CD14-positive monocyte (primary cell): ENCODE results near the gene TTLL10. TPM values are rescaled to one million over a fixed set of nuclear protein-coding genes. Genes with fewer than 3 reads are reported as not detected.

Source experiments
- DNase-seq, 3 donors: peaks; one replicate each; pipeline ENCODE4 v3.0.0-alpha.2; 2011 to 2022
- H2AFZ ChIP-seq: 2 replicates; pipeline ENCODE4 v1.6.0; 2012; ENCODE audit warnings: mild to moderate bottlenecking, low read depth, low read length, inconsistent platforms; ENCODE audit not compliant: insufficient read depth, poor library complexity, severe bottlenecking
- H3K27ac ChIP-seq, 2 donors: 1 replicate in 1 of 2; 2 replicates in 1 of 2; pipeline ENCODE4 v1.5.1; 2012 to 2013; ENCODE audit warnings: low read length in 2 of 2, control low read depth in 1 of 2, inconsistent platforms in 1 of 2, low read depth in 1 of 2, mild to moderate bottlenecking in 1 of 2
- H3K27me3 ChIP-seq, 2 donors: one replicate each; pipeline versions ENCODE4 v1.6.0 to v1.6.1; 2011 to 2013; ENCODE audit warnings: low read length in 2 of 2; ENCODE audit not compliant: control insufficient read depth in 2 of 2, insufficient read depth in 2 of 2
- H3K36me3 ChIP-seq, 2 donors: replicated peaks in 1 of 2; 1 replicate in 1 of 2; 2 replicates in 1 of 2; pipeline versions ENCODE4 v1.5.1 to v1.6.1; 2012 to 2013; ENCODE audit warnings: low read length in 2 of 2, control low read depth in 1 of 2, inconsistent platforms in 1 of 2, mild to moderate bottlenecking in 1 of 2; ENCODE audit not compliant: insufficient read depth in 2 of 2, control insufficient read depth in 1 of 2
- H3K4me1 ChIP-seq, 2 donors: 1 replicate in 1 of 2; 2 replicates in 1 of 2; pipeline versions ENCODE4 v1.5.1 to v1.6.1; 2012 to 2013; ENCODE audit warnings: low read length in 2 of 2, control low read depth in 1 of 2, inconsistent platforms in 1 of 2, mild to moderate bottlenecking in 1 of 2, moderate library complexity in 1 of 2; ENCODE audit not compliant: insufficient read depth in 2 of 2, control insufficient read depth in 1 of 2
- H3K4me2 ChIP-seq: replicated peaks from 2 replicates; pipeline ENCODE3; 2012; ENCODE audit warnings: low read length, moderate library complexity, mild to moderate bottlenecking; ENCODE audit not compliant: poor library complexity, severe bottlenecking; ENCODE audit errors: extremely low read depth
- H3K4me3 ChIP-seq, 3 experiments: fragments of 200-600 bp in 1 of 3; sonication (generic) in 1 of 3; replicated peaks in 1 of 3; 1 replicate in 2 of 3; 2 replicates in 1 of 3; pipeline ENCODE4 v1.5.1; 2011 to 2013; ENCODE audit warnings: low read length in 3 of 3, mild to moderate bottlenecking in 3 of 3, control low read depth in 2 of 3, low read depth in 2 of 3, inconsistent platforms in 1 of 3, moderate library complexity in 1 of 3
- H3K79me2 ChIP-seq: 2 replicates; pipeline ENCODE4 v1.6.0; 2012; ENCODE audit warnings: mild to moderate bottlenecking, control low read depth, inconsistent platforms, low read length, moderate library complexity; ENCODE audit not compliant: insufficient read depth
- H3K9ac ChIP-seq: 2 replicates; pipeline ENCODE4 v1.6.0; 2017; ENCODE audit warnings: low read length, mild to moderate bottlenecking; ENCODE audit not compliant: insufficient read depth, poor library complexity, severe bottlenecking
- H3K9me3 ChIP-seq, 2 donors: replicated peaks in 1 of 2; 1 replicate in 1 of 2; 2 replicates in 1 of 2; pipeline versions ENCODE4 v1.5.1 to v1.6.1; 2012 to 2013; ENCODE audit warnings: low read length in 2 of 2, control low read depth in 1 of 2; ENCODE audit not compliant: control insufficient read depth in 1 of 2, insufficient read depth in 1 of 2
- H4K20me1 ChIP-seq: 2 replicates; pipeline ENCODE4 v1.6.0; 2012; ENCODE audit warnings: mild to moderate bottlenecking, low read length, control low read depth, moderate library complexity; ENCODE audit not compliant: insufficient read depth
- H3K27ac Mint-ChIP-seq, 7 donors: one replicate each; pipeline ENCODE4 v1.8.0; 2020; ENCODE audit warnings: mild to moderate bottlenecking in 7 of 7, mixed read lengths in 7 of 7, moderate library complexity in 6 of 7, inconsistent platforms in 2 of 7
- H3K27me3 Mint-ChIP-seq, 3 donors: one replicate each; pipeline ENCODE4 v1.8.0; 2021 to 2022; ENCODE audit warnings: low read depth in 3 of 3, mild to moderate bottlenecking in 3 of 3, mixed read lengths in 3 of 3, moderate library complexity in 3 of 3, inconsistent platforms in 1 of 3
- H3K36me3 Mint-ChIP-seq, 2 donors: one replicate each; pipeline ENCODE4 v1.8.0; 2020; ENCODE audit warnings: mixed read lengths in 2 of 2, inconsistent platforms in 1 of 2, mild to moderate bottlenecking in 1 of 2
- H3K4me1 Mint-ChIP-seq: one replicate; pipeline ENCODE4 v1.8.0; 2020; ENCODE audit warnings: mild to moderate bottlenecking, mixed read lengths
- H3K4me3 Mint-ChIP-seq, 2 donors: one replicate each; pipeline ENCODE4 v1.8.0; 2020; ENCODE audit warnings: mild to moderate bottlenecking in 2 of 2, mixed read lengths in 2 of 2, moderate library complexity in 1 of 2
- H3K9me3 Mint-ChIP-seq, 7 donors: one replicate each; pipeline ENCODE4 v1.8.0; 2020 to 2022; ENCODE audit warnings: mixed read lengths in 7 of 7, mild to moderate bottlenecking in 6 of 7, moderate library complexity in 6 of 7, inconsistent platforms in 2 of 7
- CTCF ChIP-seq: fragments of 200-600 bp; IDR thresholded peaks from one replicate; pipeline ENCODE4 v1.8.0; 2022; ENCODE audit warnings: antibody characterized with exemption, mild to moderate bottlenecking
- WGBS: methylation state at CpG from one replicate; pipeline ENCODE4 v1.1.5; 2013; ENCODE audit warnings: missing lambda C conversion rate; ENCODE audit not compliant: insufficient coverage; 5-methylcytosine and 5-hydroxymethylcytosine counted together
- intact Hi-C, 2 donors: fragments of 100-400 bp; cut with micrococcal nuclease; formaldehyde crosslinking; loops; one replicate each; pipeline versions ENCODE4 v1.15.0 to v1.15.1; 2023
- polyA plus RNA-seq, 3 donors: library from polyadenylated mRNA; depleted of rRNA in 1 of 3; unstranded in 2 of 3; stranded (reverse) in 1 of 3; fragments of 300-500 nt in 2 of 3; fragments of >200 nt in 1 of 3; fragmentation: Illumina TruSeq in 2 of 3; gene quantifications; 1 replicate in 2 of 3; 2 replicates in 1 of 3; pipeline ENCODE4 v1.2.3, GENCODE V29; 2012 to 2021

TTLL10 gene
- polyA plus RNA-seq, 3 donors = 0.06 TPM; not detected in 2

- no peak for TF ChIP-seq CTCF
- intact Hi-C loops = loop anchor here in 1 of 2 donors (10.0 kb wide), 1 partner anchor 202 kb away; no protein-coding TSS in a partner anchor
- peaks cover 0 to 6% of the 10 kb centered on the region in 2 donors for H3K27me3 ChIP-seq
- H3K4me1 ChIP-seq = peaks cover 3 to 12% of the 10 kb centered on the region in 2 donors
- DNase-seq = no peak
- Mint-ChIP-seq H3K27ac (peak overlapping the region in 1 of 7 donors; percentile 45), H3K4me1 (peaks cover 14% of the 10 kb centered on the region), H3K36me3 (peaks cover 13 to 15% of the 10 kb centered on the region in 2 donors), H3K9me3 (peaks cover 0 to 5% (median 0%) of the 10 kb centered on the region in 7 donors), H3K4me3 (no peak overlapping the region), H3K27me3 (peaks cover 0 to 38% (median 1%) of the 10 kb centered on the region in 3 donors)
- H3K9ac ChIP-seq = no peak overlapping the region
- H3K4me3 ChIP-seq = no peak overlapping the region
- H4K20me1 ChIP-seq = peaks cover 6% of the 10 kb centered on the region
- WGBS = 56% methylated on average over 26 of the region's 34 CpGs
- H3K36me3 ChIP-seq = peaks cover 0 to 3% of the 10 kb centered on the region in 2 donors
- H2AFZ ChIP-seq = no peak overlapping the region
- H3K9me3 ChIP-seq = no peaks in the 10 kb centered on the region
- H3K27ac ChIP-seq = no peak overlapping the region
- peaks cover 18% of the 10 kb centered on the region for H3K79me2 ChIP-seq
- H3K4me2 ChIP-seq = no peak overlapping the region
Measured at GRCh38 chr1:1236945-1237873, 63.5 kb downstream of the TTLL10 start.

- Histone ChIP-seq H3K79me2 (peaks cover 13% of the 10 kb centered on the region), H4K20me1 (peaks cover 6% of the 10 kb centered on the region), H3K9ac (no peak overlapping the region), H3K4me2 (no peak overlapping the region), H3K4me1 (peaks cover 0 to 4% of the 10 kb centered on the region in 2 donors), H2AFZ (no peak overlapping the region), H3K4me3 (no peak overlapping the region), H3K36me3 (peaks cover 0 to 3% of the 10 kb centered on the region in 2 donors), H3K9me3 (no peaks in the 10 kb centered on the region), H3K27ac (no peak overlapping the region), H3K27me3 (peaks cover 0 to 6% of the 10 kb centered on the region in 2 donors)
- intact Hi-C loops = loop anchor here in 1 of 2 donors (10.0 kb wide), 1 partner anchor 203 kb away; no protein-coding TSS in a partner anchor
- Mint-ChIP-seq H3K27me3 (peaks cover 0 to 38% (median 1%) of the 10 kb centered on the region in 3 donors), H3K27ac (no peak overlapping the region), H3K4me3 (no peak overlapping the region), H3K36me3 (peaks cover 13 to 15% of the 10 kb centered on the region in 2 donors), H3K9me3 (peaks cover 0 to 2% (median 0%) of the 10 kb centered on the region in 7 donors), H3K4me1 (peaks cover 12% of the 10 kb centered on the region)
- TF ChIP-seq CTCF = no peak
- no peak for DNase-seq
- 67% methylated on average over 48 of the region's 48 CpGs for WGBS
Measured at GRCh38 chr1:1237874-1238701, 64.4 kb downstream of the TTLL10 start.
